GM21526 (cell line): ENCODE measurements around the gene RPL27.

Experiments
- ATAC-seq: cut with Tn5 transposase; IDR thresholded peaks from one replicate; pipeline ENCODE4 v1.9.1; 2021; ENCODE audit warnings: moderate library complexity; ENCODE audit not compliant: unreplicated experiment, low FRiP score

Gene RPL27

DNA sequence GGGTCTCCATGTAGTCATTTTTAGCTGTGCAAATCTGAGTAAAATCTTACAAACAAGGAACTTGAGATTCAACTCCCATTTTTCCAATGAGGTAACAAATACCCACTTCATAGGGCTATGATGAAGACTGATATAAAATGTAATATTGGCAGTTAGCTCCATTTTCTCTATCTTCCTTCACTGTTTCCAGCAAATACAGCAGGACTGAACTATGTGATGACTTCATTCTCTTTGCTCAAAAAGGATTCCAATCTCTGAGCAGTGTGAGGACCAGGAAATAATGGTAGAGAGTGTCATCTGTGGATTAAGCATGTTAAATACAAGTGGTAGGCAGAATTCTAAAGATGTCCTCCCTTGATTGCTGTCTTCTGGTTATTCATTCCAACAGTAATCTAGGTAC, 45.1 kb downstream of the RPL27 start:
- no peak for ATAC-seq

DNA sequence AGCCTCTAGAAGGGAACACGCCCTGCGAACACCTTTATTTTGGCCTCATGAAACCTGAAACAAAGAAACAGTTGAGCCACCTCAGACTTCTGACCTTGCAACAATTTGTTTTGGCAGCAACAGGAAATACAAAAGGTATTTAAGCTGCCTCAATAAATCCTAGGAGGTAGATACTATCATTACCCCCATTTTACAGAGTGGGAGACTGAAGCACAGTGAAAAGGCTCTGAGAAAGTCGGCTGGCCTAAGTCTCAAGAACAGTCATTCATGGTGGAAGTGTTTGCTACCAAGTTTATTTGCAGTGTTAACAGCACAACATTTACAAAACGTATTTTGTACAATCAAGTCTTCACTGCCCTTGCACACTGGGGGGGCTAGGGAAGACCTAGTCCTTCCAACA, 45.8 kb downstream of the RPL27 start:
- no peak for ATAC-seq

DNA sequence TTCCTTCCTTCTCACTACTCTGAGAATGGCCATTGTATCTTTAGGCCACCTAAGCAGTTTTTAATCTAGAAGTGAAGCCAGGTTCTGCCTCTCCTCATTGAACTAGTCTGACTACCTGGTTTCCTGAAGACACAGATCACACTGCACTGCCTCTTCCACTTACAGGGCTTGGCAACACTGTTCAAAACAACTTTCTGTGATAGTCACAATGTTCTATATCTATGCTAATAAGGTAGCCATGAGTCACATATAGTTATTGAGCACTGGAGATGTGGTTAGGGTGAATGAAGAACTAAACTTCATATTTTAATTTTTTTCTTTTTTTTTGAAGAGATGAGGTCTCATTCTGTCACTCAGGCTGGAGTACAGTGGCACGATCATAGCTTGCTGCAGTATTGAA, 53.8 kb downstream of the RPL27 start:
- ATAC-seq = no peak
